HUDEP-2 (cell line): ENCODE results near the gene KTI12.

Source experiments
- DNase-seq, 76 experiments: peaks; one replicate each; lab custom pipeline; 2025; ENCODE audit not compliant: unreplicated experiment in 76 of 76; lab: John Stamatoyannopoulos, UW

KTI12 gene

DNA sequence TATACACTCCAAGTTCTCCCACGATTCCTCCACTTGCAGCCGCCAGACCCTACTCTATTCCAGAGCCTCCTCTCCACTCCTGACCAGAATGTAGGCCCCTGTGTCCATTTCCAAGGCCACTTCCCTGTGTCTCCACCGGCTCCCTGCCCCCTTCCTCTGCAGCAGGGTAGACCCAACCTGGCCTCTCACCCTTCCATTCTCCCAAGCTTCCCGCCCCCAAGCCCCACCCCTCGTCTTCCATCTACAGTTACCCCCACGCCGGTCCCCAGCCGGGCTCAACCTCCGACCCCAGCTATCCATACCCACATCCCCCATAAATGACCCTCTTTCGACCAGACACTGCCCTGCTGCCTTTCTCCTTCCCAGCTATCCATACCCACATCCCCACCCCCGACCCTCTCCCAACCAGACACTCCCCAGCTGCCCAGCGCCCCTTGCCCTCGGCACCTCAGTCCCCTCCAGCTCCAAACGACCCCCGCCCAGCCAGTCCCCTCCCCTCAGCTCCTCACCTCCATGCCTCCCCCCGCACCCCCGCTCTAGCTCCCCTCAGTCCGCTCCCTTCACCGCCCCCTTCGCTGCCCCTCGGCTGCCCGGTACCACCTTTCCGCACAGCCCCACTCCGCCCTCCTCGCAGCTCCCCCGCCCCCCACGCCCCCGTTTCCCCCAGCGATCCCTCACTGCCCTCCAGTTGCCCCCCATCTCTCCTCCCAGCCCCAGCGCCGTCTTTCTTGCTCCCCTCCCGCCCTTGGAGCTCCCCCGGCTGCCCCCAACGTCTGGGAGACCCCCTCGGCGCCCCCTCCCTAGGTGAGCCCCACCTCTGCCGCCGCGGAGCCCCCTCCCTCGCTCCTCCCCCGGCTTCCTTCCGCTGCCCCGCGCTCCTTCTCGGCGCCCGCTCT, 43.8 kb downstream of the KTI12 start:
- DNase-seq, result no peak

GRCh38 chr1:51988254-51988653, 45.4 kb downstream of the KTI12 start:
- DNase-seq, result no peak

DNA sequence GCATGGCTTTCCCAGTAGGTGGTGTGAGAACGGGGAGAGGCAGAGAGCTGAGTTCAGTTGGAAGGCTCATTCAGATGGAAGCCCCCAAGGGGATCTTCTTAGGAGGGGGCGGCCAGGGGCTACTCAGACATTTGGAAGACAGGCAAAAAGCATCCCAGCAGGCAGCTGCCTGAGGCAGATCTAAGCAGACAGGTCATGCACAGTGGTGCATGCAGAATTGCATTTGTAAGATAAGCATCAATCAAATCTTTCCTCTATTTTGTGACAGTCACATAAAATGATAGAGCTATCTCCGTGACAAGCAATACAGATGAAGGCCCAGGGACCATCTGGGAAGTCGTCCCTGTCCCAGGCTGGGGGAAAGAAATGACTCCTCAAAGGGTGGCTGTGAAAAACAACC, 46.9 kb downstream of the KTI12 start:
- DNase-seq, result no peak

- DNase-seq, result no peak
Observed at GRCh38 chr1:51982161-51982560, 51.4 kb downstream of the KTI12 start.
